SK-N-SH treated with all-trans-retinoic acid at 6 μM for 48 hours (cell line): ENCODE data around the gene SFRP2.

Experiments used
- ATAC-seq: fragments of 200-7000 bp; cut with Tn5 transposase; 3 replicates; pipeline ENCODE4 v1.9.1; 2020; ENCODE audit warnings: mild to moderate bottlenecking, moderate library complexity
- BACH2 ChIP-seq: fragments of 250-450 bp; sonication (Bioruptor Pico); IDR thresholded peaks from 2 replicates; pipeline ENCODE4 v1.9.0; 2021; ENCODE audit warnings: mild to moderate bottlenecking, borderline replicate concordance
- CSDC2 ChIP-seq: fragments of 250-450 bp; sonication (Bioruptor Pico); IDR thresholded peaks from 2 replicates; pipeline ENCODE4 v1.5.0; 2020; ENCODE audit warnings: mild to moderate bottlenecking, moderate library complexity
- ESRRG ChIP-seq: fragments of 250-450 bp; sonication (Bioruptor Pico); IDR thresholded peaks from 2 replicates; pipeline ENCODE4 v1.6.1; 2021; ENCODE audit warnings: mild to moderate bottlenecking
- GLIS3 ChIP-seq: fragments of 250-450 bp; sonication (Bioruptor Pico); IDR thresholded peaks from 2 replicates; pipeline ENCODE4 v1.5.0; 2020; ENCODE audit warnings: mild to moderate bottlenecking, moderate library complexity
- ISL1 ChIP-seq: fragments of 250-450 bp; sonication (Bioruptor Pico); IDR thresholded peaks from 2 replicates; pipeline ENCODE4 v2.1.2; 2022; ENCODE audit warnings: mild to moderate bottlenecking, moderate library complexity
- OSR1 ChIP-seq: fragments of 250-450 bp; sonication (Bioruptor Pico); IDR thresholded peaks from 2 replicates; pipeline ENCODE4 v1.8.0; 2022; ENCODE audit warnings: moderate library complexity, mild to moderate bottlenecking, inconsistent platforms
- PPARA ChIP-seq: fragments of 250-450 bp; sonication (Bioruptor Pico); IDR thresholded peaks from 2 replicates; pipeline ENCODE4 v1.5.0; 2020; ENCODE audit warnings: mild to moderate bottlenecking, borderline replicate concordance
- RARB ChIP-seq: fragments of 250-450 bp; sonication (Bioruptor Pico); IDR thresholded peaks from 2 replicates; pipeline ENCODE4 v1.8.0; 2021; ENCODE audit warnings: mild to moderate bottlenecking, moderate library complexity
- SNAI2 ChIP-seq: fragments of 250-450 bp; sonication (Bioruptor Pico); IDR thresholded peaks from 2 replicates; pipeline ENCODE4 v1.5.0; 2020; ENCODE audit warnings: mild to moderate bottlenecking, moderate library complexity
- TCF4 ChIP-seq: fragments of 250-450 bp; sonication (Bioruptor Pico); IDR thresholded peaks from 2 replicates; pipeline ENCODE4 v1.8.0; 2021; ENCODE audit warnings: mild to moderate bottlenecking, moderate library complexity, borderline replicate concordance
- TOX ChIP-seq: fragments of 250-450 bp; sonication (Bioruptor Pico); IDR thresholded peaks from 2 replicates; pipeline ENCODE4 v1.8.0; 2021; ENCODE audit warnings: mild to moderate bottlenecking, moderate library complexity, borderline replicate concordance
- ZC3H10 ChIP-seq: fragments of 250-450 bp; sonication (Bioruptor Pico); IDR thresholded peaks from 2 replicates; pipeline ENCODE4 v1.5.1; 2021; ENCODE audit warnings: mild to moderate bottlenecking, moderate library complexity
- ZFP30 ChIP-seq: fragments of 450-650 bp; formaldehyde crosslinking; IDR thresholded peaks from 2 replicates; pipeline ENCODE4 v1.5.0; 2022; ENCODE audit warnings: mild to moderate bottlenecking, moderate library complexity
- ZNF565 ChIP-seq: fragments of 450-650 bp; formaldehyde crosslinking; conservative IDR thresholded peaks from 2 replicates; pipeline ENCODE4 v1.5.0; 2020; ENCODE audit warnings: low read depth, mild to moderate bottlenecking, moderate library complexity
- ZNF70 ChIP-seq: fragments of 450-650 bp; formaldehyde crosslinking; IDR thresholded peaks from 2 replicates; pipeline ENCODE4 v1.5.0; 2020; ENCODE audit warnings: mild to moderate bottlenecking, moderate library complexity
- ZNF8 ChIP-seq: fragments of 450-650 bp; formaldehyde crosslinking; IDR thresholded peaks from 2 replicates; pipeline ENCODE4 v1.5.0; 2020; ENCODE audit warnings: mild to moderate bottlenecking, moderate library complexity
- TF ChIP-seq, protein P1 (sequence below): fragments of 250-450 bp; sonication (Bioruptor Pico); IDR thresholded peaks from 2 replicates; pipeline ENCODE4 v1.5.1; 2021; ENCODE audit warnings: mild to moderate bottlenecking, moderate library complexity
- TF ChIP-seq, protein P2 (sequence below): fragments of 250-450 bp; sonication (Bioruptor Pico); IDR thresholded peaks from 2 replicates; pipeline ENCODE4 v1.5.1; 2020; ENCODE audit warnings: low read depth, mild to moderate bottlenecking, moderate library complexity
- TF ChIP-seq, protein P3 (sequence below): fragments of 250-450 bp; sonication (Bioruptor Pico); IDR thresholded peaks from 2 replicates; pipeline ENCODE4 v1.8.0; 2021; ENCODE audit warnings: low read depth, mild to moderate bottlenecking, moderate library complexity, borderline replicate concordance
- TF ChIP-seq, protein P4 (sequence below): fragments of 250-450 bp; sonication (Bioruptor Pico); IDR thresholded peaks from 2 replicates; pipeline ENCODE4 v1.8.0; 2020; ENCODE audit warnings: mild to moderate bottlenecking, moderate library complexity, borderline replicate concordance
- TF ChIP-seq, protein P5 (sequence below): fragments of 250-450 bp; sonication (Bioruptor Pico); IDR thresholded peaks from 2 replicates; pipeline ENCODE4 v1.5.0; 2020; ENCODE audit warnings: mild to moderate bottlenecking, moderate library complexity

Gene SFRP2

DNA sequence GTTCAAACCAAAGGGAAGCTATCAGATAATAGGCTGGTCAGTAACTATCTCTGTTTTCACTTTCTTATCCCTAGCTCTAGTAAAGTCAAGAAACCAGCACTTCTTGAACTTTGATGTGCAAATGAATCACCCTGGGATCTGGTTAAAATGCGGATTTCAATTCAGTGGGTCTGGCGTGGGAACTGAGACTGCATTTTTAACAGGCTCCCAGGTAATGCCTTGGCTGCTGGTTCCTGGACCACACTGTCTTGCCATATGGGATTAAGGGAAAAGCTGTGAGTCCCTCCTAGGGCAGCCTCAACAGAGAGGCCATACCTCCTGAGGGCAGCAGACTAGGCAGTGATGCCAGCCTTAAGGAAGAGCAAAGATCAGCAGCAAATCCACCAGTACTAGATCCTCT lies 30.7 kb downstream of the SFRP2 start:
- no peak for TF ChIP-seq ESRRG (CRISPR knock-in tag)
- TF ChIP-seq, protein P1, sequence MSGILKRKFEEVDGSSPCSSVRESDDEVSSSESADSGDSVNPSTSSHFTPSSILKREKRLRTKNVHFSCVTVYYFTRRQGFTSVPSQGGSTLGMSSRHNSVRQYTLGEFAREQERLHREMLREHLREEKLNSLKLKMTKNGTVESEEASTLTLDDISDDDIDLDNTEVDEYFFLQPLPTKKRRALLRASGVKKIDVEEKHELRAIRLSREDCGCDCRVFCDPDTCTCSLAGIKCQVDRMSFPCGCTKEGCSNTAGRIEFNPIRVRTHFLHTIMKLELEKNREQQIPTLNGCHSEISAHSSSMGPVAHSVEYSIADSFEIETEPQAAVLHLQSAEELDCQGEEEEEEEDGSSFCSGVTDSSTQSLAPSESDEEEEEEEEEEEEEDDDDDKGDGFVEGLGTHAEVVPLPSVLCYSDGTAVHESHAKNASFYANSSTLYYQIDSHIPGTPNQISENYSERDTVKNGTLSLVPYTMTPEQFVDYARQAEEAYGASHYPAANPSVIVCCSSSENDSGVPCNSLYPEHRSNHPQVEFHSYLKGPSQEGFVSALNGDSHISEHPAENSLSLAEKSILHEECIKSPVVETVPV = no peak
- TF ChIP-seq, protein P2, sequence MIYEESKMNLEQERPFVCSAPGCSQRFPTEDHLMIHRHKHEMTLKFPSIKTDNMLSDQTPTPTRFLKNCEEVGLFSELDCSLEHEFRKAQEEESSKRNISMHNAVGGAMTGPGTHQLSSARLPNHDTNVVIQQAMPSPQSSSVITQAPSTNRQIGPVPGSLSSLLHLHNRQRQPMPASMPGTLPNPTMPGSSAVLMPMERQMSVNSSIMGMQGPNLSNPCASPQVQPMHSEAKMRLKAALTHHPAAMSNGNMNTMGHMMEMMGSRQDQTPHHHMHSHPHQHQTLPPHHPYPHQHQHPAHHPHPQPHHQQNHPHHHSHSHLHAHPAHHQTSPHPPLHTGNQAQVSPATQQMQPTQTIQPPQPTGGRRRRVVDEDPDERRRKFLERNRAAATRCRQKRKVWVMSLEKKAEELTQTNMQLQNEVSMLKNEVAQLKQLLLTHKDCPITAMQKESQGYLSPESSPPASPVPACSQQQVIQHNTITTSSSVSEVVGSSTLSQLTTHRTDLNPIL (CRISPR knock-in tag) = no peak
- TF ChIP-seq, protein P3, sequence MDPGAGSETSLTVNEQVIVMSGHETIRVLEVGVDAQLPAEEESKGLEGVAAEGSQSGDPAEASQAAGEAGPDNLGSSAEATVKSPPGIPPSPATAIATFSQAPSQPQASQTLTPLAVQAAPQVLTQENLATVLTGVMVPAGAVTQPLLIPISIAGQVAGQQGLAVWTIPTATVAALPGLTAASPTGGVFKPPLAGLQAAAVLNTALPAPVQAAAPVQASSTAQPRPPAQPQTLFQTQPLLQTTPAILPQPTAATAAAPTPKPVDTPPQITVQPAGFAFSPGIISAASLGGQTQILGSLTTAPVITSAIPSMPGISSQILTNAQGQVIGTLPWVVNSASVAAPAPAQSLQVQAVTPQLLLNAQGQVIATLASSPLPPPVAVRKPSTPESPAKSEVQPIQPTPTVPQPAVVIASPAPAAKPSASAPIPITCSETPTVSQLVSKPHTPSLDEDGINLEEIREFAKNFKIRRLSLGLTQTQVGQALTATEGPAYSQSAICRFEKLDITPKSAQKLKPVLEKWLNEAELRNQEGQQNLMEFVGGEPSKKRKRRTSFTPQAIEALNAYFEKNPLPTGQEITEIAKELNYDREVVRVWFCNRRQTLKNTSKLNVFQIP = no peak
- TF ChIP-seq TOX (CRISPR knock-in tag) = no peak
- TF ChIP-seq, protein P4, sequence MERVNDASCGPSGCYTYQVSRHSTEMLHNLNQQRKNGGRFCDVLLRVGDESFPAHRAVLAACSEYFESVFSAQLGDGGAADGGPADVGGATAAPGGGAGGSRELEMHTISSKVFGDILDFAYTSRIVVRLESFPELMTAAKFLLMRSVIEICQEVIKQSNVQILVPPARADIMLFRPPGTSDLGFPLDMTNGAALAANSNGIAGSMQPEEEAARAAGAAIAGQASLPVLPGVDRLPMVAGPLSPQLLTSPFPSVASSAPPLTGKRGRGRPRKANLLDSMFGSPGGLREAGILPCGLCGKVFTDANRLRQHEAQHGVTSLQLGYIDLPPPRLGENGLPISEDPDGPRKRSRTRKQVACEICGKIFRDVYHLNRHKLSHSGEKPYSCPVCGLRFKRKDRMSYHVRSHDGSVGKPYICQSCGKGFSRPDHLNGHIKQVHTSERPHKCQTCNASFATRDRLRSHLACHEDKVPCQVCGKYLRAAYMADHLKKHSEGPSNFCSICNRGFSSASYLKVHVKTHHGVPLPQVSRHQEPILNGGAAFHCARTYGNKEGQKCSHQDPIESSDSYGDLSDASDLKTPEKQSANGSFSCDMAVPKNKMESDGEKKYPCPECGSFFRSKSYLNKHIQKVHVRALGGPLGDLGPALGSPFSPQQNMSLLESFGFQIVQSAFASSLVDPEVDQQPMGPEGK (CRISPR knock-in tag) = no peak
- no peak for TF ChIP-seq ZNF565 (CRISPR knock-in tag)
- TF ChIP-seq ZNF8 (CRISPR knock-in tag) = no peak
- TF ChIP-seq ISL1 = no peak
- TF ChIP-seq TCF4 (CRISPR knock-in tag) = no peak
- TF ChIP-seq PPARA (CRISPR knock-in tag) = no peak
- no peak for TF ChIP-seq ZFP30 (CRISPR knock-in tag)
- no peak for TF ChIP-seq ZNF70 (CRISPR knock-in tag)
- TF ChIP-seq ZC3H10 = no peak
- no peak for TF ChIP-seq GLIS3 (CRISPR knock-in tag)
- TF ChIP-seq BACH2 (CRISPR knock-in tag) = no peak
- no peak for TF ChIP-seq CSDC2
- no peak for TF ChIP-seq RARB (CRISPR knock-in tag)
- TF ChIP-seq, all 23 proteins: peak for 0
- ATAC-seq = no peak

DNA sequence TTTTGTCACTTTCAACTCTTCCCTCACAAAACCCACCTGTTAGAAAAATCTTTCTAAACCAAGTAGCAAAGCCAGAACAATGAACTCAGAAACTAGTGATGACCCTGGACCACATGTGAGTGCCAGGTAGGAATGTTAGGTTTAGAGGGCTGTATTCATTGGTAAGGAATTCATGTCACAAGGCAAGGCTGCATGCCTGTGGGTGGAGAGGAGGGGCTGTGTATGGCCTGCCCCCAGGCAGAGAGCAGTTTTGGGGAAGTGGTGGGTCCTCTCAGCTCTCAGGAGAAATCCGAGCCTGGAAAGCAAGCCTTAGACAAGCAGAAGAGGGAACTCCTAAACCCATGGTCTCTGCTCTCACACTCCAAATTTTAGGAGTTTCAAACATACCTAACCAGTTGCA lies 31.5 kb downstream of the SFRP2 start:
- ATAC-seq = no peak
- no peak for TF ChIP-seq BACH2 (CRISPR knock-in tag)
- TF ChIP-seq, protein P2 (CRISPR knock-in tag) = no peak
- TF ChIP-seq OSR1 (CRISPR knock-in tag) = no peak
- TF ChIP-seq, protein P5, sequence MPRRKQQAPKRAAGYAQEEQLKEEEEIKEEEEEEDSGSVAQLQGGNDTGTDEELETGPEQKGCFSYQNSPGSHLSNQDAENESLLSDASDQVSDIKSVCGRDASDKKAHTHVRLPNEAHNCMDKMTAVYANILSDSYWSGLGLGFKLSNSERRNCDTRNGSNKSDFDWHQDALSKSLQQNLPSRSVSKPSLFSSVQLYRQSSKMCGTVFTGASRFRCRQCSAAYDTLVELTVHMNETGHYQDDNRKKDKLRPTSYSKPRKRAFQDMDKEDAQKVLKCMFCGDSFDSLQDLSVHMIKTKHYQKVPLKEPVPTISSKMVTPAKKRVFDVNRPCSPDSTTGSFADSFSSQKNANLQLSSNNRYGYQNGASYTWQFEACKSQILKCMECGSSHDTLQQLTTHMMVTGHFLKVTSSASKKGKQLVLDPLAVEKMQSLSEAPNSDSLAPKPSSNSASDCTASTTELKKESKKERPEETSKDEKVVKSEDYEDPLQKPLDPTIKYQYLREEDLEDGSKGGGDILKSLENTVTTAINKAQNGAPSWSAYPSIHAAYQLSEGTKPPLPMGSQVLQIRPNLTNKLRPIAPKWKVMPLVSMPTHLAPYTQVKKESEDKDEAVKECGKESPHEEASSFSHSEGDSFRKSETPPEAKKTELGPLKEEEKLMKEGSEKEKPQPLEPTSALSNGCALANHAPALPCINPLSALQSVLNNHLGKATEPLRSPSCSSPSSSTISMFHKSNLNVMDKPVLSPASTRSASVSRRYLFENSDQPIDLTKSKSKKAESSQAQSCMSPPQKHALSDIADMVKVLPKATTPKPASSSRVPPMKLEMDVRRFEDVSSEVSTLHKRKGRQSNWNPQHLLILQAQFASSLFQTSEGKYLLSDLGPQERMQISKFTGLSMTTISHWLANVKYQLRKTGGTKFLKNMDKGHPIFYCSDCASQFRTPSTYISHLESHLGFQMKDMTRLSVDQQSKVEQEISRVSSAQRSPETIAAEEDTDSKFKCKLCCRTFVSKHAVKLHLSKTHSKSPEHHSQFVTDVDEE = no peak
- no peak for TF ChIP-seq SNAI2
- no peak for TF ChIP-seq ZC3H10
- TF ChIP-seq ZFP30 (CRISPR knock-in tag) = no peak

DNA sequence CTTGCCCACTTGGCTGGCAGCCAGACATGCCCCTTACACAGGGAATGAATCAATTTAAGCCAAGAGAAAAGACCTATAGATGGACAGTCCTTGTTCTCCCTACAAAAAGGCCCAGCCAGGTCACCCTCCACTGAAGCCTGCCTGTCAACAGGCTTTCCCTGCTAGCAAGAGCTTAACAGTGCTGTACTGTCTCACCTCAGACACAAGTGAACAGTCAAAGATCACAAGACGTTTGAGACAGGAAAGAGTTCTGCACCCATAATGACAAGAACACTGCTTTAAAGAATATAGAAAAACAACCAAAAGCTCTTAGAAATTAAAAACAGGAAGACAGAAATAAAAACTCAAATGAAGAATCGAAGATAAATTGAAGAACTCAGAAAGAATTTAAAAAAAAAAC lies 33.7 kb downstream of the SFRP2 start:
- TF ChIP-seq ZNF565 (CRISPR knock-in tag) = no peak
- no peak for TF ChIP-seq ZNF70 (CRISPR knock-in tag)
- no peak for TF ChIP-seq CSDC2
- TF ChIP-seq PPARA (CRISPR knock-in tag) = no peak
- TF ChIP-seq TOX (CRISPR knock-in tag) = no peak
- no peak for TF ChIP-seq ZC3H10
- no peak for TF ChIP-seq SNAI2
- TF ChIP-seq, all 23 proteins: peak for 0

More for the DNA sequence above, 33.7 kb downstream of the SFRP2 start:
- no peak for ATAC-seq
